ENCODE results near the gene FAM217A. TPM values are rescaled to one million over a fixed set of nuclear protein-coding genes. Genes with fewer than 3 reads are reported as not detected.
"Not testable (repeated sequence)": the region's sequence is repeated elsewhere in the genome, so short reads cannot be mapped to it uniquely, and the experiment has no call there.

FAM217A gene, protein sequence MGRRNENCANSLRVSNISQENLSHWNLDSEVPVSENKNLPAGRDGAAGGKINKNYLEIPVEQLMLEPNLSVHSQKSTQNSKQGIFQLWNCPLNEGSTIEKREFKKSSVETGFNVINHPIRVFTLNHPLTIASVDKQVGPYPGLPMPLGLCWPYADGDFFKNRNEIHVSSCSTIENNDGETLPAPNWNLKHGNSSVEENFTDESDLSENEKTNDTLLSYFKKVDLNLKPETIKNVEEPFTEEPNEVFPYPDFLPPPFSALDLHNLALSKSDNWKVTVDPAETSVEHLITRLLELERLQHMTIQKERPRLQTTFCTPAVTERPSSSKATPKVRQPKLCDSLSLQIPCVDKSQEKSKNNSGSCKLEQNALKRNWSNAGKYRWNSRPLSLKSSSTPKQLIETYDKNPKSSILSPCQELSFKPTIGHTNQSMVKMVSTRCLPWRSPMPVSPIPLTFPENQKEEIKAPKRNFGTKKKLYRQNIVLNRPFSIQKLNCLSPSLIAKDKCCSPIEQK
- not detected for total RNA-seq
- long read RNA-seq, donor 1, partial matches to known transcripts, result 0 of 1 reads
- long read RNA-seq, donor 1, other reads (novel, unspliced or antisense), result 1 of 1 reads
- long read RNA-seq, donor 2, result 0 reads

DNA sequence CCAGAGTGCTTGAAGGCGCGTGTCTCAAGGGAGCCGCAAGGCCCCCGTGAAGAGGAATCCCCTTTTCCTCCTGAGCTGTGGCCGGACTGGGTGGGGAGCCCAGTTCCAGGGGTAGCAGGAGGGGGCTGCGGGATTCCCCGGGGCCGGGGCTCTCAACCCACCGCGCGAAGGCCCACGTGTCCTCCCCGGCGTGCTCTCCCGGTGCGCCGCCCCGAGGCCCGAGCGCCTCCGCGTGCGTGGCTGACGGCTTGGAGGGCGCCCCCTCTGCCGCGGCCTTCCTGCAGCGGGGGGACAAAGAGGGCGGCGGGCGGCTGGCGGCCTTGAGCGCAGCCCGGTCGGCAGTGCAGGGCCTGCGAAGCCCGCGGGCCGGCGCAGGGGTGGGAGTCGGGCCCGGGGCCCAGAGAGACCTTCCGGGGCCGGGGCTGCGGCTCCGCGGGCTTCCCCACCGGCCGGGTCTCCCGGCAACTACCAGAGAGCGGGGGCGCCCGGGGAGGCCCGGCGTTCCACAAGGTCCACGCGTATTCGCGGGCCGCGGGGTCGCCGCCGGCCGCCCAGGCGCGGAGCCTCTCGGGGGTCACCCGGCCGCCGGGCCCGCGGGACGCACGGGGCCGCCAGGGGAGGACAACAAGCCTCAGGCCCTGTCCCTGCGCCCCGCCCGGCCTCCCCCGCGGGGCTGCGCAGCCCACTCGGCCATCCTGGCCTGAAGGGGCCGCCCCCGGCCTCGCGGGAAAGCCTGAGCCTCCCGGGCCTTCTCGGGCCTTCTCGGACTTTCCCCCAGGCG is at the start of gene FAM217A:
FAM217A (minus strand) TSS at position 447 of the 781 bp plus-strand sequence. CDS start 1,723 bp downstream, outside the sequence.
- no peak for DNase-seq (ENCODE audit: low spot score)
- intact Hi-C loops (cut with DNase I), result loop anchor here in 1 of 2 donors (10.0 kb wide), 1 partner anchor 66 kb away; no protein-coding TSS in a partner anchor

DNA sequence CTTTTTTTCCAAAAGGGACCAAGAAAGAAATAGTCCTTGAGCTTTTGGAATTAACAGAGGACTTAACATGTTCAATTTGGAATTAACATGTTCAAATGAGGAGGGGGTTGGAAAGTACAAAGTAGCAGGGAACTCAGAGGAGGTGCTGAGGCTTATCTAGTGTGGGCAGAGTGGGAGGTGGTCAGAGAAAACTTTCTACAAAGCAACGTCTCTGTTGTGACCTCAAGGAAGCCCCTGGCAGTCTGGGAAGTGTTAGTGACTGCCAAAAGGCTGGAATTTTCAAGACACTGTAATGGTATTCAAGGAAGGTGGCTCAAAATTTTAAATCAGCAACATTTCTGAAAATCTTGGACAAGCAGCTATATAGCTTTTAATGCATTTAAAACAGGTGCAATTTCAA is 49.1 kb upstream of the FAM217A start:
- intact Hi-C loops (cut with DNase I), result no loop called here
- DNase-seq (ENCODE audit: low spot score), result no peak

DNA sequence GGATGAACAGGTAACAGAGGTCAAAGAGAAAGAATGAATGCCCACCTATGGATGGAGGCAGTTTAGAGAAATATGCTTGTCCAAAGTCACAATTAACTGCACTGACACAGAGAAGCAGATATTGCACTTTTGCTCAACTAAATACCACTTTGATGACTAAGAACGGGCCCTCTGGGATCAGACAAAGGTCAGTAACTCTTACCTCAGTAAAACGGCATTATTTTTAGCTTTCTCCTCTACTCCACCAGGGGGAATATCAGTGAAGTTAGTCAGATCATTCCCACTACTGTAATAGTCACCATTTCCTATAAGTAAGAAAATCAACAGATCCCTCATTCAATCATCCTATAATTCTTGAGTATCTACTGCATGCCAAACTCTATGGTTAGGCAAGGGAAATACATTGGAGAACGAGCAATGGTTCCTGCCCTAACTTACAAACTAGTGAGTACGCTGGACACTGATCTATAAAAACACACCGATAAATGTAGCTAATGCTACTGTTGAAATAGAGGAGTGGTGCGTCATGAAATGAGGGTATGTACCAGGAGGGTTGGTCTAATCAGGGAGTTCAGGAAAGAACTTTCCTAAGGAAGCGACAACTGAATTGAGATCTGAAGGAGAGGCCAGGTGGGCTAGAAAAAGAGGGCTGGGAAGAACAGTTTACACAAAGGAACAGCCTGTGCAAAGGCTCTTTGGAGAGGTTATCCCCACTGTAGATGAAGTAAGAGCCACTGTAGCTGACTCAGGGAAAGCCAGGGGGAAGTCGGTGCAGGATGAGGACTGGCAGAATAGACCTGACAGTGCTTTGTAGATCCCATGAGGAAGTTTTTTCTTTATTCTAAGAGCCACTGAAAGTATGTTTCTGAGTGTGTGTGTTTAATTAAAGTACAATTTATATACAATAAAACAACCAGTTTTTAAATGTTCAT is 47.3 kb upstream of the FAM217A start:
- DNase-seq (ENCODE audit: low spot score), result no peak
- intact Hi-C loops (cut with DNase I), result no loop called here

DNA sequence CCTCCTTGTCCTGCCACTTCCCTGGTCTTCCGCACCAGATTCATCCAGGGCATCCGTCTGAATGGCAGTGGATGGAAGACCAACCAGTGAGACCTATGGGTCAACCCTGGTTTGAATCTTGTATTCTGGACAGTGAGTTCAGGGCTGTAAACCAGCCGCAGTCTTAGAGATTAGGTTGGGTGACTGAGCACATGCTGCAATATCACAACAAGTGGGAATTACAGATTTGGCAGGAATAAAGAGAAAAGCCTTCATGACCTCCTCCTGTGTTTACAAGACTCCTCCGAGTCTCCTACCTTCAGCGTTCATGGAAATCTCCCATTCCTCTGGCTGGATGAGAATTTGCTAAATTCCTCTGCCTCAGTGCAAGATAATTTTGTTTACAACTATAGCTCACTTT is 46.6 kb upstream of the FAM217A start:
- intact Hi-C loops (cut with DNase I), result no loop called here
- no peak for DNase-seq (ENCODE audit: low spot score)

DNA sequence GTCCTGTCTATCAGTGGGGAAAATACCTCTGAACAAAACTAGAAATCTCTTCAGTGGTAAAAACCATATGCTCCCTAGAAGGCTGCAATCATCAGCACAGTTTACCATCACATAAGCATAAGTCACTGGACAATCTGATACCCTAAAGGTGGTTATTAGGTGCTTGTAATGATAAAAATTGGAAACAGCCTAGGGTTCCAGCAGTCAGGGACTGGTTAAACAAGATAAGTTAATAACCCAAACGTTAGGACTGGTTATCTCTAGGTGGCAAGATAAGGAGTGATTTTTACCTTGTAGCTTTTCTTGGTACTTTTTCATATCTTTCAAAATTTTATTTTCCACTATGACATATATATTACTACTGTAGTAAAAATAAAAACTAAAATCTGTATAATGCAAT is 45.4 kb upstream of the FAM217A start:
- intact Hi-C loops (cut with DNase I), result no loop called here
- DNase-seq (ENCODE audit: low spot score), result no peak

DNA sequence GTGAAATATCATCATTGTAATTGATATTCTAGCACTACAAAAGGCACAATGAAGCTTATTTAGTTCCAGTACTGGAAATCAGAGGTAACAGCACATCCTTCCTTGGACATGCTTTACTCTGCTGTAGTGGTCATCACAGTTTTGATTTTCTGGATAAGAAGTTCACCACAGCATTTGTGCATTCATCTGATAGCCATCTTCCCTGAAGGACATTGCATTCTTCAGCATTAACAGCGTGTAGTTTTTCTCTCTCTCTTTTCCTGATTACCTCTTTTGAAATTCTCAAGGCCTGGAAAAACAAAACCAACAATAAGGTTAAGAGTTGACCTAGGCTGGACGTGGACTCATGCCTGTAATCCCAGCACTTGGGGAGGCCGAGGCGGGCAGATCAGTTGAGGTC is 36.8 kb upstream of the FAM217A start:
- no peak for DNase-seq (ENCODE audit: low spot score)
- intact Hi-C loops (cut with DNase I), result no loop called here

DNA sequence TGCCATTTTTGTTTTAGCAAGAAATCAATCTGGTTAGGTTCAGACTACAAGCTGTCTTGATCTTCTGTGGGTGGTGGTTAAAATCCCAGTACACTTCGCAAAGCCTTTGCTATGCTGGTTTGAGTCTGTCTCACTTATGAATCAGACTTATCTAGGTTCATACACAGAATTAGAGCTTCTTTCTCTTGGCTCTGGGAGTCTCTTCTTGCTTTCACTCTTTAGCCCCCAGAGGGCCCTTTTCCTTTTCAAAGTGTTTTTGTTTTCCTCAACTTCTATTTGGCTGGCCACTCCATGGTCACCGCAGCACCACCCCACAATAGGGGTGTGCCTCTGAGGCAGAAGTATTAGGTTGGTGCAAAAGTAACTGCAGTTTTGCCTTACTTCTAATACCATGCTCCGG is 35.2 kb upstream of the FAM217A start:
- no peak for DNase-seq (ENCODE audit: low spot score)
- intact Hi-C loops (cut with DNase I), result no loop called here

DNA sequence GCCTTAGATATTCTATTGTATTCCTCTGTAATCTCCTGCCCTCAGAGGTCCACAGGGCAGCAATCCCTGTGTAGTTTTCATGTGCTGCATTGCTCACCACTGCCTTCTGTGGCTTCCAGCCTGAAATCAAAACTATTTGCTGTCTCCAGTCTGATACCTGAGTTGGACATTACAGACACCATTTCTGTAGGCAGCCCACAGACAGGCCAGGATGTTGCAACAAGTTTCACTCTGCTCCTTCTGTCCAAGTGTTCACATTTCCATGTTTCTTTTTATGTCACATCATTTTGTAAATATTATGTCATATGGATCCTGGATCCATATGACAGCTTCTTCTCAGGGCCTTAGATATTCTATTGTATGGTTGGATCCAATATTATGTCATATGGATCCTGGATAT is 34.7 kb upstream of the FAM217A start:
- intact Hi-C loops (cut with DNase I), result no loop called here
- DNase-seq (ENCODE audit: low spot score), result no peak

DNA sequence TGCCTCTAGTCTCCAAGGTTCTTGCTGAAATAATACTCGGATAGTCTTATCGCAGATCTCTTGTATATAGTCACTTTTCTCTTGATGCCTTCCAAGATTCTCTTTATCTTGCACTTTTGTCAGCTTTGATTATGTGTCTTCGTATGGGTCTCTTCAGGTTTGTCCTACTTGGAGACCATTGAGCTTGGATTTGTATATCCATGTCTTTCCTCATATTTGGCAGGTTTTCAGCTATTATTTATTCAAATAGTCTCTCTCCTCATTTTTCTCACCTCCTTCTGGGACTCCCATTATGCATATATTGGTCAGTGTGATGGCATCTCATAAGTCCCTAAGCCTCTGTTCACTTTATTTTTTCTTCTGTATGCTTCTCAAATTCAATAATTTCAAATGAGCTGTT is 33.4 kb upstream of the FAM217A start:
- intact Hi-C loops (cut with DNase I), result no loop called here
- no peak for DNase-seq (ENCODE audit: low spot score)

DNA sequence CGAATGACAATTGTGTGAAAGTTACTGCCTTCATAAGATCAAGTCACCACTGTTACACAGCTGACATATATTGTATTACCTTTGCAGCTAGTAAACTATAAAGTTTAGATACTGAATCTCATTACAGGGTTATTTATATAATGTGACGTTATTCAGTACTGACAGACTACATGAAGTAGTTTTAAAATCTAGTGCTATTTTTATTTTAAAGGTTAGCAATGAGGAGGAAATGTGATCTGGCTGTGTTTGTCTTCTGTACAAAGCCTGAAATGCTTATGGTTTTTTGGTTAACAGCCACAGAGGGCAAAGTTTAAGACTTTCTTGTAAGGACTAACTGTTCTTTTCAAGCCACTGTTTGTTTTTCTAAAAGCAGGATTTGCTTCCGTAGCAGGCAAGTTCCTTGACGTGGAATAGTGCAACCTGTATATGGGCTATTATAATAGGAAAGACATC is 30.5 kb upstream of the FAM217A start:
- intact Hi-C loops (cut with DNase I); DNase-seq (ENCODE audit: low spot score): not testable (repeated sequence)

DNA sequence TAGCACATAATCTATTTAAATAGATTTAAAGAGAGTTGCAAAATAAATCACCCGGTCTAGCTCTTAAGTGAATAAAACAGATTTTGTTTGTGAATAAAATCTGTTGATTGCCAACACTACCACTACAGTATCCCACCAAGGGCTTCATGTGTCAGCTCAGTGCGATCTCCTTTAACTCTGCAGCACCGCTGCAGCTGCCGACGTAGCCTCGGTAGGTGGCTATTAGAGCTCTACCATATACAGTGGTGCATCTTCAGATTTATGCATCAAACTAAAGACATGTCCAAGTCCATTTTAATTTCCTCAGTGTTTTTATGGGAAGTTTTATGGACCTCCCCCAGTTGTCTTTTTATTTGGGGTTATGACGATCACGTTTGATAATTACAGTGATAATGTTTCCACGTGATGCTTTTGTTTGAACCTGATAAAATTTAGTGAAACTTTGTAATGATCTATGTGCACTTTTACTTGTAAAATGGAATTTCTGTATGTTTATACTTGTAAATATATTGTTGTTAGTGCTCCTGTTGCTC is 29.7 kb upstream of the FAM217A start:
- intact Hi-C loops (cut with DNase I), result no loop called here
- DNase-seq (ENCODE audit: low spot score), result no peak

DNA sequence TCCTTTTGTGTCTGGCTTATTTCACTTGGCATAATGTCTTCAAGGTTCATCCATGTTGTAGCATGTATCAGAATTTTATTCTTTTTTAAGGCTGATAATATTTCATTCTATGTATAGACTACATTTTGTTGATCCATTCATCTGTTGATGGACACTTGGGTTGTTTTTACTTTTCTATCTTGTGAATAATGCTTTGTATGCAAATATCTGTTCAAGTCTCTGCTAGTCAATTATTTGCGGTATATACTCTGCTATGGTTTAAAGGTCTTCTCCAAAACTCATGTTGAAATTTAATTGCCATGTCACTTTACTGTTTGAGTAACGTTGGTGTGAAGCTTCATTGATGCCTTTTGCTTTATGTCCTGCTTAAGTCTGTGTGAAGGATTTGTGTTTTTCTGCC is 28.9 kb upstream of the FAM217A start:
- intact Hi-C loops (cut with DNase I), result no loop called here
- DNase-seq (ENCODE audit: low spot score), result no peak

DNA sequence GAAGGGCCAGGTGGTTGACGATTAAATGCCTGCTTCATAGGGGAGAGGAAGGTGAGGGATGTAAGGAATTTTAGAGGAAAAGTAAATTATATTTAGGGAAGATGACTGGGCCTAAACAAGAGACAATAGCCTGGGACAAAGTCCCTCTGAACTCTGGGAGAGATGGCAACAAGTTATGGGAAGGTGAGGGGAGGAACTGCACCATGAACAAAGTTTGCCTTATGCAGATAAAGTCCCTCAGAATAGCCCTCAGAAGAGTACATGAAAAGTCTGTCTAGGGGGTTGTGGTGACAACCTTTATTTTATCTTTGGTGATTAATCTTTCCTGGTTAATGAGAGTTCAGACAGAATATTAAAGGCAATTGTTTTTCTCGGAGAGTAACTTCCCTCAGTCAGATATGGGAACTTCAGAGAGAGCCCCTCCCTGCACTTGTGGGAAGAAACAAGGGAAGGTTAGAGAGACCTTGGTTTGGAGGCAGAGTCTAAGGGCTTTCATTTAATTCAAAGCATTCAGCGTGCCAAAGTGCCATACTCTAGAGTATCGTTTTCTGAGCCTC is 27.1 kb upstream of the FAM217A start:
- intact Hi-C loops (cut with DNase I), result no loop called here
- no peak for DNase-seq (ENCODE audit: low spot score)

DNA sequence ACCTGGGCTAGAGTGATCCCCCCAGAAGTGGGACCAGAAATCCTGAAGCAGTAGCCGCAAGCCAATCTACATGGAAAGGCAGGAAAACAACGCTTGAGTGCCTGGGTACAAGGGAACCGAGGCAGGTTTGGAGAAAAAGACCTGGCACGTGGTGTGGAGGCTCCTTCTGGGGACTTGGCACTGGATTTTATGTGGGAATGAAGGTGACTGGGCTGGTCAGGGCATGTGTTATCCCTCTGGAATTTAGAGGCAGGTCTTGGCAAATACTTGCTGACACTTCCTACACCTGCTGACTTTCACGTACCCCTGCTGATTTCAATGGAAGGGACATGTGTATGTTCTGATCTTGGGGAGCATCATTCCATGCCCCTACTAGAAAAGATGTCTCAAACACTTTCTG is 25.0 kb upstream of the FAM217A start:
- no peak for DNase-seq (ENCODE audit: low spot score)
- intact Hi-C loops (cut with DNase I), result no loop called here

DNA sequence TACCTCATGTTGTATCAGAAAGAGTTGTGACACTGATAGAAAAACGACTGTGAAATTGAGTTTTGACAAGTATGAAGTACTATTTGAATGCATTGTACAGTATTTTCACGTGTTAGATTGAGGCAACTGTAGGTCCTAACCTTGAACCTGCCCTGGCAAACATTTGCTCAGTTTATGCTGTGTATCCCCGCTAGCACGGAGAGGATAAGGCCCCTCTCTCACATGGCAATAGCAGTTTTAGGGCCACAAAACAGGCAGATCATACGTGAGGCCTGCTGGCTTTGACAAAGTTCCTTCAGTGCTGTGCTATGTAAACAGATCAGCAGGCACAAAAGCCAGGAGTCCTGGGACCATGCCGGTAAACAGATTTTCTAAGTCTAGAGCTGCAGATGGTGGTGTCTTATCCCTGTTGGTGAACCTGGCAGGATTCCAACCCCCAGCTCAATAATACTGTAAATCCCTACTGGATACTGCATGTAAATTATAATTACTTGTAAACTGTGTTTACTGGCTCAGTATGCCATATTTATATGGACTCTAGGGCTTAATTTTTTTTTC is 23.8 kb upstream of the FAM217A start:
- DNase-seq (ENCODE audit: low spot score), result no peak
- intact Hi-C loops (cut with DNase I), result no loop called here

DNA sequence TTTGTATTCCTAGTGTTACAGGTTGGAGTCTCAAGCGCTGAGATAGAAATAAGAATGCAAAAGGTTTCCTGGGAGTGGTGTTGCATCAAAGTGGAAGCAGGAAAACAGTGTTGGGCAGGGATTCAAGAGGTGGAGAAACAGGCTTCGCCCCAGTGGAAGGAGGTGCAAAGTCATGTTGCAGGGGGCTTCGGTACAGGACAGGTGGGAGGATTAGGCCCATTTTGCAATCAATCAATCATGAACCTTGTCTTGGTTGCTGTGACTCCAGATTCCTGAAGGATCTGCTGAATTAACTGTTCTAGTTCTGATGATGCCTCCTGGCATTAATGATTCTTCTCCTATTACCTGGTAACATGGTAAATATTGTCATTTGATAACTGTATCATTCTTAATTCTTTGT is 22.4 kb upstream of the FAM217A start:
- DNase-seq (ENCODE audit: low spot score), result no peak
- intact Hi-C loops (cut with DNase I), result no loop called here

DNA sequence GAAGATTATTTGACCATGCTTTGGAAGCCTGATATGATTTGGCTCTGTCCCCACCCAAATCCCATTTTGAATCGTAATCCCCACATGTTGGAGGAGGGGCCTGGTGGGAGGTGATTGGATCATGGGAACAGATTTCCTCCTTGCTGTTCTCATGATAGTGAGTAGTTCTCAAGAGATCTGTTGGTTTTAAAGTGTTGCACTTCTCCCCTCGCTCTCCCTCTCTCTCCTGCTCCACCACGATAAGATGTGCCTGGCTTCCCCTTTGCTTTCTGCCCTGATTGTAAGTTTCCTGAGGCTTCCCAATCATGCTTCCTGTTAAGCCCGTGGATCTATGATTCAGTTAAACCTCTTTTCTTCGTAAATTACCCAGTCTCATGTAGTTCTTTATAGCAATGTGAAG is 21.7 kb upstream of the FAM217A start:
- intact Hi-C loops (cut with DNase I), result no loop called here
- no peak for DNase-seq (ENCODE audit: low spot score)

DNA sequence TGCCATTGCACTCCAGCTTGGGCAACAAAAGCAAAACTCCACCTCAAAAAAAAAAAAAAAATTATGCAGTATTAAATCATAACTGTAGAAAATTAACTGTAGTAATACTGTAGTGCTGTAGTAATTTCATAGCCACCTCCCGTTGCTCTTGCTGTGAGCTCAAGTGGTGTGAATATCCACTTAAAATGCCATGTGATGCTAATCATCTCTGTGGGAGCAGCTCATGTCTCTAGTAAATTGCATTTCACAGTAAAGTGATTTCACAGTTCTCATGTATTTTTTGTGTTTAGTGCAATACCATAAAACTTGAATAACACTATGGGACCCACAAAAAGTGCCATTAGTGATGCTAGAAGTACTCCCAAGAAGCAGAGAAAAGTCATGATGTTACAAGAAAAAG is 14.4 kb upstream of the FAM217A start:
- intact Hi-C loops (cut with DNase I), result no loop called here
- DNase-seq (ENCODE audit: low spot score), result no peak
